Measurements from ENCODE around the gene PPY.
A peak's percentile ranks its signal among the peaks of the same experiment; 100 is the strongest.

PPY gene

DNA sequence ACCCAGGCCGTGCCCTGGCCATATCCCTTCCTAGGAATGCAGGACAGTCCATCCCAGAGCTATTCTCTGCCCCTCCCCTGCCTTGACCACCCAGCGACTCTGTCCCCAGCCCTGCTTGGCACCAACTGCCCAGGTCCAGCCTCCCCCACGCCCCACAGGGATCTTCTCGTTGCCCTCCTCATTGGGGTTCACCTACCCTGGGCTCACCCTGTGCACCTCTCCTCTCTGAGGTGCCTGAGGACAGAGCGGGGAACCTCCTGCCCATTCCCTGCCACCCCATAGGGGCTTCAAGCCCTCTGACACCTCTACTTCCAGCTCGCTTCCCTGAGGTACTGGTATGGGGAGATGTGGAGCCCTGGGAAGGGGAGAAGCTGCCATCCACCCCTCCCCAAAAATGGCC, 28.7 kb downstream of the PPY start:
- no peaks in the 10 kb centered on the region for H3K9me3 Mint-ChIP-seq
- TF ChIP-seq, protein P1, sequence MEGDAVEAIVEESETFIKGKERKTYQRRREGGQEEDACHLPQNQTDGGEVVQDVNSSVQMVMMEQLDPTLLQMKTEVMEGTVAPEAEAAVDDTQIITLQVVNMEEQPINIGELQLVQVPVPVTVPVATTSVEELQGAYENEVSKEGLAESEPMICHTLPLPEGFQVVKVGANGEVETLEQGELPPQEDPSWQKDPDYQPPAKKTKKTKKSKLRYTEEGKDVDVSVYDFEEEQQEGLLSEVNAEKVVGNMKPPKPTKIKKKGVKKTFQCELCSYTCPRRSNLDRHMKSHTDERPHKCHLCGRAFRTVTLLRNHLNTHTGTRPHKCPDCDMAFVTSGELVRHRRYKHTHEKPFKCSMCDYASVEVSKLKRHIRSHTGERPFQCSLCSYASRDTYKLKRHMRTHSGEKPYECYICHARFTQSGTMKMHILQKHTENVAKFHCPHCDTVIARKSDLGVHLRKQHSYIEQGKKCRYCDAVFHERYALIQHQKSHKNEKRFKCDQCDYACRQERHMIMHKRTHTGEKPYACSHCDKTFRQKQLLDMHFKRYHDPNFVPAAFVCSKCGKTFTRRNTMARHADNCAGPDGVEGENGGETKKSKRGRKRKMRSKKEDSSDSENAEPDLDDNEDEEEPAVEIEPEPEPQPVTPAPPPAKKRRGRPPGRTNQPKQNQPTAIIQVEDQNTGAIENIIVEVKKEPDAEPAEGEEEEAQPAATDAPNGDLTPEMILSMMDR (IDR thresholded peaks at IDR 0.05; ENCODE audit: unreplicated experiment in 3 of 3), result no peak
- H3K4me3 Mint-ChIP-seq, result no peak overlapping the region
- no peaks in the 10 kb centered on the region for H3K4me1 Mint-ChIP-seq
- H3K36me3 Mint-ChIP-seq (ENCODE audit: low read depth), result no peaks in the 10 kb centered on the region
- H3K27me3 Mint-ChIP-seq (ENCODE audit: low read depth), result peaks cover 12% of the 10 kb centered on the region
- H3K27ac Mint-ChIP-seq, result no peak overlapping the region

DNA sequence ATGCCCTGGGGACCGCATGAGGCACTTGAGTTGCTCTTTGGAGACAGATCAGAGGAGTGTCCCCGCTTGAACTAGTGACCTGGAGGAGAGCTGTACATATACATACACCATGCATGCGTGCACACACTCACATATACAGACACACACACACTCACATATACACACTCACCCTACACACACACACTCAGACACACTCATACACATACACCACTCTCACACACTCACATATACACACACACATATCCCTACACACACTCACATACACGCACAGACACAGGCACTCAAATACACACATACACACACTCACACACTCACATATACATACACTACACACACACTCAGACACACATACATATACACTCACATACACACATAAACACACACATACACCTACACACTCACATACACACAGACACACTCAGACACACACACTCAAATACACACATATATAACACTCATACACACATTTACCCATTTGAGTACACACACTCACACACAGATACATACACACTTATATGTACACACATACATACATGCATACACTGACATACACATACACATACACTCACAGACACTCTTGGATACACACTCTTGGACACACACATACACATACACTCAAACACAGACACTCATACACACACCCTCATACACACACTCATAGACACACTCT, 29.5 kb downstream of the PPY start:
- H3K36me3 Mint-ChIP-seq (ENCODE audit: low read depth), result no peaks in the 10 kb centered on the region
- H3K4me1 Mint-ChIP-seq, result peaks cover 5% of the 10 kb centered on the region
- H3K27ac Mint-ChIP-seq, result no peak overlapping the region
- no peak overlapping the region for H3K4me3 Mint-ChIP-seq
- H3K27me3 Mint-ChIP-seq (ENCODE audit: low read depth), result peaks cover 8% of the 10 kb centered on the region
- H3K9me3 Mint-ChIP-seq, result no peaks in the 10 kb centered on the region
- TF ChIP-seq, protein P1 (IDR thresholded peaks at IDR 0.05; ENCODE audit: unreplicated experiment in 3 of 3), result no peak

DNA sequence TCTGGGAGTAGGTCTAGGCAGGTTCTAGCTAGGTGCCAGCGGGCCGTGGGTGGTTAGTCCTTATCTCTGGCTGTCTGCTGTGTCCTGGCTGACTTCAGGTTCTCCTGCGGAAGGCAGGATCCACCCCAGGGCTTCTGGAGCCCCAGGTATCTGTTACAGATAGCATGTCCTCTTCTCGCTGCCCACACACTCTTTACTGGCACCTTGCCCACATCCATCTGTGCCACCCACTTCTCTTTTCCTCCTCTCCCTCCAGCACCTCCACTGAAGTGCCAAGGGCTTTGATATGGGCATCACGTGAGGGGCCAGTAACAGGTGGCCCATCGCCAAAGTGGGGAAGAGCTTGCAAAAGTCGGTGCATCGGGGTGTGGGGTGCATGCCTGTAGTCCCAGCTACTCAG, 30.4 kb downstream of the PPY start:
- peaks cover 11% of the 10 kb centered on the region for H3K27me3 Mint-ChIP-seq (ENCODE audit: low read depth)
- TF ChIP-seq, protein P1 (IDR thresholded peaks at IDR 0.05; ENCODE audit: unreplicated experiment in 3 of 3), result no peak
- peaks cover 7% of the 10 kb centered on the region for H3K4me1 Mint-ChIP-seq
- no peak overlapping the region for H3K27ac Mint-ChIP-seq
- H3K36me3 Mint-ChIP-seq (ENCODE audit: low read depth), result no peaks in the 10 kb centered on the region
- no peaks in the 10 kb centered on the region for H3K9me3 Mint-ChIP-seq
- no peak overlapping the region for H3K4me3 Mint-ChIP-seq

DNA sequence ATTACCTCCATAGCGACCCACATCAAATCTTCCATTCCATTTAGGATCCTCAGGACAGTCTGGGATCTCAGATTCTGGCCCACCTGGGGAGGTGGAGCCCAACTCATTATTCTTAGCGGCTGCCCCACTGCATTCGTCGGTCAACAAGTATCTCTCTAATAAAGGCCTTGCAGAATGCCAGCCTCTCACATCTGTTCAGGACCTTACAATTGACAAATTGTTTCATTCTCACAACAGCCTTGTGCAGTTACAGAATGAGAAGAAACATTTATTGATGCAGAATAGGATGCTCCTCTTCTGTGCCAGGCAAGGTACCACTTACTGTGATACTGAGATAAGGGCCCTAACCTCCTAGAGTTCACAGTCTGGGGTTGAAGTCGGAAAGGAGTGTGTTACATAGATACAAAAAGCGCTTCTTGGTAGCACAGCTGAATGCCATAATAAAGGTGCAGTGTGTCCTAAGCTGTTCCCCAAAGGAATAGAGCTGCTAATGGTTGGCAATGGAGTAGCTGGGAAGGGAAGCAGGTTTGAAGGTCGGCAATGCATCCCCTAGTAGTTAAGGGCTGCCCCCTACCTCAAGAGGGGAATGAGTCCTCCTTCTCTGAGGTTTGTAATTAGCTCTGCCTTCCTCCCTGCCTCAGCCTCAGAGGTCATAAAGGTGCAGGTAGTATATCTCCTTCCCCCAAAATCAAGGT, 32.6 kb downstream of the PPY start:
- TF ChIP-seq, protein P1 (IDR thresholded peaks at IDR 0.05; ENCODE audit: unreplicated experiment in 3 of 3), result no peak
- H3K4me1 Mint-ChIP-seq, result peaks cover 12% of the 10 kb centered on the region

DNA sequence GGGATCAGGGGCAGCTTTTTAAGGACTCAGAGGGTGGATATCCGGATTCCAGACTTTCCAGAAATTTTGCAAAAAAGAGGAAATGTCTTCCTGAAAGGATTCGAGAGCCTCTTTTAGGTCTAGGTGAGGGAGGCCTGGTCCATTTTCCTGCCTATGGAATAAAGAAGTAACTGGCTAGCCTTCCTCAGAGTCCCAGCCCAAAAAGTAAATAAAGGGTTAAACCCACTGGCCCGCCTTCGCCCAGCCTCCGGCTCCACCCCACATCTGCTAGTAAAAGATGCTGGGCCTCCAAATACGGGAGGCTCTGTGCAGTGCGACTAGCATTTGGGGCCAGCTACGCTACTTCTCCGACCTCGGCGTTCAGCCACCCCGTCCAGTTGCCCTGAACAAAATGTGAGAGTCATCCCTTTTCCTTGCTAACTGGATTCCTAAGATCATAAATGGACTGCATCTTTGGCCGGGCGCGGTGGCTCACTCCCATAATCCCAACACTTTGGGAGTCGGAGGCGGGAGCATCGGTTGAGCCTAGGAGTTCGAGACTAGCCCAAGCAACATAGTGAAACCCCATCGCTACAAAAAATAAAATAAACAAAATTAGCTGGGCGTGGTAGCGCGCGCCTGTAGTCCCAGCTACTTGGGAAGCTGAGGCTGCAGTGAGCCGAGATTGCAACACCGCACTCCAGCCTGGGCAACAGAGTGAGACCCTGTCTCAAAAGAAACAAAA, 34.1 kb downstream of the PPY start:
- TF ChIP-seq, protein P1 (IDR thresholded peaks at IDR 0.05; ENCODE audit: unreplicated experiment in 3 of 3), result no peak
- Mint-ChIP-seq H3K9me3 (no peaks in the 10 kb centered on the region), H3K4me1 (peaks cover 18% of the 10 kb centered on the region), H3K4me3 (peak overlapping the region; percentile 89 to 90 (median 89)), H3K27ac (peak overlapping the region; percentile 80 to 87 (median 82)), H3K27me3 (ENCODE audit: low read depth) (peaks cover 13% of the 10 kb centered on the region), H3K36me3 (ENCODE audit: low read depth) (no peaks in the 10 kb centered on the region)

More for the DNA sequence above, 32.6 kb downstream of the PPY start:
- H3K9me3 Mint-ChIP-seq, result no peaks in the 10 kb centered on the region
- peak overlapping the region in 2 of 3 experiments; percentile 5 to 9 for H3K4me3 Mint-ChIP-seq
- no peak overlapping the region for H3K27ac Mint-ChIP-seq
- H3K27me3 Mint-ChIP-seq (ENCODE audit: low read depth), result peaks cover 11% of the 10 kb centered on the region
- no peaks in the 10 kb centered on the region for H3K36me3 Mint-ChIP-seq (ENCODE audit: low read depth)
